Muscle of arm (tissue), 14 donors: ENCODE measurements around the gene TBXT. TPM values are rescaled to one million over a fixed set of nuclear protein-coding genes. Genes with fewer than 3 reads are reported as not detected.
"Not testable (repeated sequence)": the region's sequence is repeated elsewhere in the genome, so short reads cannot be mapped to it uniquely, and the experiment has no call there.

Experiments used
- DNase-seq: peaks from one replicate; pipeline ENCODE4 v3.0.0-alpha.2; 2013
- long read RNA-seq, 11 donors: transcript quantifications; one replicate each; lab custom pipeline, GENCODE V29; 2026
- polyA plus RNA-seq, 12 donors: library from polyadenylated mRNA; unstranded; fragments of 120-200 nt; gene quantifications; one replicate each; pipeline ENCODE4 v1.2.1, GENCODE V29; 2013; ENCODE audit not compliant: insufficient read length in 12 of 12

TBXT gene, protein sequence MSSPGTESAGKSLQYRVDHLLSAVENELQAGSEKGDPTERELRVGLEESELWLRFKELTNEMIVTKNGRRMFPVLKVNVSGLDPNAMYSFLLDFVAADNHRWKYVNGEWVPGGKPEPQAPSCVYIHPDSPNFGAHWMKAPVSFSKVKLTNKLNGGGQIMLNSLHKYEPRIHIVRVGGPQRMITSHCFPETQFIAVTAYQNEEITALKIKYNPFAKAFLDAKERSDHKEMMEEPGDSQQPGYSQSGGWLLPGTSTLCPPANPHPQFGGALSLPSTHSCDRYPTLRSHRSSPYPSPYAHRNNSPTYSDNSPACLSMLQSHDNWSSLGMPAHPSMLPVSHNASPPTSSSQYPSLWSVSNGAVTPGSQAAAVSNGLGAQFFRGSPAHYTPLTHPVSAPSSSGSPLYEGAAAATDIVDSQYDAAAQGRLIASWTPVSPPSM
- not detected for polyA plus RNA-seq
- long read RNA-seq, donor 1: 0 reads
- long read RNA-seq, donor 2: 0 reads
- long read RNA-seq, donor 3: 0 reads
- long read RNA-seq, donor 4: 0 reads
- long read RNA-seq, donor 5: 0 reads
- long read RNA-seq, donor 6: 0 reads
- long read RNA-seq, donor 7: 0 reads
- long read RNA-seq, donor 8: 0 reads
- long read RNA-seq, donor 9: 0 reads
- long read RNA-seq, donor 10: 0 reads
- long read RNA-seq, donor 11: 0 reads

DNA sequence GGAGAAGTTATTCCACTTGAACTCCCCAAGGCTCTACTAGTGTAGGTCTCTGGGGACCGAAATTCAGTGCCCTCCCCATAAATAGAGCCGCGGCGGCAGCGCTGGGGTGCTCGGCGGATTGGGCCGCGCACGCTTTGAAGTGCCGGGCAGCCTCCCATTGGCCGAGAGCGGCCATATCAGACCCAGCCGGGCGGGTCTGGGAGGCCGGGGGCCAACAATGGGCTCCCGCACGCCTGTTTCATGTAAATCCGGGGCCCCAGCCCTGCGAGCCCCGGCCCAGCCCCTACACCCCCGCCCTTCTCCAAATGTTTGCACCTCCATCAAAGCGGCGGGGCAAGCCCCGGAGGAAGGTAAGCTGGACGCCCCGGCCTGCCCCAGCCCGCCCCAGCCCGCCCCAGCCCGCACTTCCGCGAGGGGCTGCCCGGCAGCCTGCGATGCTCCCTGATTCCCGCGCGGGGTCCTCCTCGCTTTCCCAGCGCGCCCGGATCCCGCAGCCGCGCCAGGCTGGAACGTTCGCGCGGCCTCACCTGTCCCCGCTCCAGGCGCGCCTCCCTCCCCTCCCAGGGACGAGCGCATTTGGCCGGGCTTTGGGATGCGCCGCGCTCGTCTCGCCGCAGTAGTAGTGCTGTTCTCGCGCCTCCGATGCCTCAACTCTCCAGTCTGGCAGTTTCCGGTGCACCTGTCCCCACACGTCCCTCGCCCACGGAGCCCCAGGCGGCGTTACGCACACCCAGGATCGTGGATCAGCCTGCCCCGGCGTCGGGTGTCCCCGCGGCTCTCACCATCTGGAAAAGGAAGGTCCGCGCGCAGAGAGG, at the start of gene TBXT:
TSS of gene TBXT (minus strand) at position 51 of the 815 bp plus-strand sequence. CDS start 260 bp downstream, outside the sequence.
- DNase-seq: no peak

DNA sequence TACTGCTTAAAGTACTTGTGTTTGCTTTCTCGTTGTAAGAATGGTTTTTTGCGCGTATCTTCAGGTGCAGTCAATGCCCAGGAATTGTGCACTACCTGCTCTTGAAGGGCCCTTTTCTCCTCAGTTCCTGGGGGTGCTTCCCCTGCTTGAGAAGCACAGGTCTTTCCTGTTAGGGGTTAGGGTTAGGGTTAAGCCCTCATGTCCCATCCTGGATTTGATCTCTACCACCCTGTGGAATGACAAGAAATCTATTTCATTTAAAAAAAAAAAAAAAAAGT, 39.6 kb upstream of the TBXT start:
- no peak for DNase-seq

DNA sequence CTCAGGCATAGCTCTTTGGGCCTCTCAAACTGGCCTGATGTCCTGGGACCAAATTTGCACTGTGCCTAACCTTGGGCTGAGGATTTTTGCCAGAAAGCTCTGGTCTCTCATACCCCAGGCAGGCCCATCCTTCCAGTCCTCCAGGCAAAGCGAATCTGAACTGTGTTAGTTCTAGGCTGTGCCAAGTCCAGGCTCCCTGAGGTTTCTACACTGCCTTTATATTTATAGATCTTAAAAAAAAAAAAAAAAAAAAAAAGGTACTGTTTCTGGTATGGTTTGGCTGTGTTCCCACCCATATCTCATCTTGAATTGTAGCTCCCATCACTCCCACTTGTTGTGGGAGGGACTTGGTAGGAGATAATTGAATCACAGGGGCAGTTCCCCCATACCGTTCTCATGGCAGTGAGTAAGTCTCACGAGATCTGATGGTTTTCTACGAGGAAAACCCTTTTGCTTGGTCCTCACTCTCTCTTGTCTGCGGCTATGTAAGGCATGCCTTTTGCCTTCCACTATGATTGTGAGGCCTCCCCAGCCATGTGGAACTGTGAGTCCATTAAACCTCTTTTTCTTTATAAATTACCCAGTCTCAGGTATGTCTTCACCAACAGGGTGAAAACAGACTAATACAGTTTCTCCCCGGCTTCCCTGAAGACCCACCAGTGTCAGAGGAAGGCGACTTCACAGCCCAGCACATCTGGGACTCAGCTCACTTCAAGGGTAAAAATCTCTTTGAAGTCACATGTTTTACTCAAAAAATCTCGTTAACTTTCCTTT, 39.0 kb upstream of the TBXT start:
- no peak for DNase-seq

DNA sequence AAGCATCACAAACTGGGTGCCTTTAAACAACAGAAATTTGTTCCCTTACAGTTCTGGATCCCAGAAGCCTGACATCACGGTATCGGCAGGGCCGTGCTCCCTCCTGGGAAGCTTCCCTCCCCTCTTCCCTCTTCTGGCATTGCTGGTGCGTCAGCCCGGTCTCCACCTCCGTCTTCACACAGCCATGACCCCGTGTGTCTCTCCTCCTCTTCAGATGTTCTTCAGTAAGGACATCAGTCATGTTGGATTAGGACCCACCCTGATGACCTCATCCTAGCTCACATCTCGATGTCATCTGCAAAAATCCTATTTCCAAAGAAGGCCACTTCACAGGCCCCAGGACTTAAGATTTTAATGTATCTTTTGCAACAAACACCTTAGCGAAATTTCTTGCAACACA, 38.4 kb upstream of the TBXT start:
- peak; percentile 18 for DNase-seq

DNA sequence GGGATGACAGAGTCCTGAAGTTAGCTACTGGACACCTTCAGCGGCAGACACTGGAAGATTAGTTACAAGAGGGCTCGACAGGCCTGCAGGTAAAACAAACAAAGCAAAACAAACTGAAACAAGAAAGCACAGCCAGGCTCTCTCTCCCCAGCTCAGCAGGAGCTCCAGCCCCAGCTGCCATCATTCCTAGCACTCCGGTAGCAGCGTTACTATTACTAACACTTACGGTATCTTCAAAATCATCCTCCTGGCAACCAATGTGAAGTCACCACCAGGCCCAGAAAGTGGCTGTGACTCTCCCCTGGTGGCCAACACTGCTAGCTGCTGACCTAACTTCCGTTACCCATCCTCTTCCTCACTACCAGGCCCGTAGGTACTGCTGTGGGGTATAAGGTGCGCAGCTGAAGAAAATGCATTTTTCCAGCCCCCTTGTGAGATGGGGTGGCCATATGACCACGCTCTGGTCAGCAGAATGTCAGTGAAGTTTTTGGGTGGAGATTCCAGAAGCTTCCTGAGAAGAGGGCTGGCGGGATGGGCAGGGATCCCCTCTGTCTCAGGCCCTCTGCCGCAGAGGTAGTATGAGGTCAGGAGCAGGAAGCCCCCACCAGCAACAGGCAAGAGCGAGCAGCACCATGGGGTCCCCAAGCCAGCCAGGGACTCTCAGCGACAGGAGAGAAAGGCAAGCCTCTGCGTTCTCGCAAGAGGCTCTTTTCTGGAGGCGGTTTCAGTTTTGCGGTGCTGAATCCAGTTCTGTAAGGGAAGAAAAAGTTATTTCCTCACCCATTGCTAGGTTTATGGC, 37.4 kb upstream of the TBXT start:
- no peak for DNase-seq

DNA sequence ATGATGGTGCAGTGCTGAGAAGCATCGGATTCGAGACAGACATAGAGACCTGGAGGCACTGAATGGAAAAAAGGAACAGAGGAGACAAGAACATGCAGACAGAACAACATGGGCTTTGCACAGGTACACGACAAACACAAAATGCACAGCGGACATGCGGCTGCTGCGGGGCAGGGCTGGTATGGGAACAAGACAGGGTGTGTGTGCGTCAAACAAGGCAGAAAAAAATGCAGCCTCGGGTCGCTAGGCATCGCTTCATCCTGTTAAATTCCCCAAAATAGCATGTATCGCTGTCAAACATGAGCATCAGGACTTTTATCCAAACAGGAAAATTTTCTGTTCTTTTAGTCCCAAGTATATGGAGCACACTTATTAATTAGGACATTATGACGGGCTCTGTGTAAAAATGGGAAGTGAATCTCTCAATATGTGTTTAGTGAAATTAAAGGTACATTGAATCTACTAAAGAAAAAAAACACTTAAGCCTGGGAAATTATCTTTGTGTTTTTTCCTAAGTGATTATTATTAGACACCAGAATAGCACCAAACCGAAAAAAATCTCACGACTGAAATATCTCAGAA, 36.1 kb upstream of the TBXT start:
- no peak for DNase-seq

DNA sequence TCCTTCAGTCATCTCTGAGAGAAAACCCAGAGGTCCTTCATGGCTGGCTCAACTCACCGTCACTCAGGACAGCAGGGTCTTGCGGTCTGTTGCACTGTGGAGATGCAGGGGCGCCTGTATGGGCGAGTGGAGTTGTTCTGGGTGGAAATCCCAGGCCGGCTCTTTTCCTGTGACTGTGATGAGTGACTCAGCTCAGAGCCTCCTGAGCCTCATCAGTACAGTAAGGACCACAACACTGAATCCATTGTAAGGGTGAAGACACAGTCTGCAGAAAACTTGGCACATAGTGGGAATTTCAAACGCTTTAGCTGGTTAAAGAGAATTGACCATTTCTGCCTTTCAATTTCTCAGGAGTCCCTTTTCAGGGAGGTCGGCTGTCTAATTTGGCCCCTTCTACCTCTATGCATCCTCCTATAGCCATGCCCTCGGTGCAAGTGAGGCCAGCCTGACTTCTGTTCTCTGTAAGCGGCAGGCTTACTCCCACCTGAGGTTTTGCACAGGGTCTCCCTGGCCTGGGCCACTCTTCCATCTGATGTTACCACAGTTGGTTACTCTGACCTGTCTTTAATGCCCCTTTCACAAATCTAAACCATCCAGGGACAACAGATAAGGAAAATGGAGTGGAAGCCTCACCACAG, 35.5 kb upstream of the TBXT start:
- no peak for DNase-seq

DNA sequence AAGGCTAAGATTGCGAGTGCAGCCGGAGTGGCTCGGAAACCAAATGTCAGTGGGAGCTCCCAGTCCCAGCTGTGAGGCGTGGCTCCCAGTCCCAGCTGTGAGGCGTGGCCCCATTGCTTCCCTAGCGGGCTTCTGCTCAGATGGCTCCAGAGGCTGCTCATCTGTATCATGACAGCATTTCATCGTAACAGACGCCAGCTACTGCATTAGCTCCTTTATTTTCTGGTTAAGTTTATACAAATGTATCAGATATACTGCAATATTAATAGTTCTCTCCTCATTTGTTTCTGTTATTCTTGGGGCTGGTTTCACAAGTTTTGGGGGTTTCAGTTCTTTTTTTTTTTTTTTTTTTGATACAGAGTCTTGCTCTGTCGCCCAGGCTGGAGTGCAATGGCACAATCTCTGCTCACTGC, 34.7 kb upstream of the TBXT start:
- peak; percentile 36 for DNase-seq

DNA sequence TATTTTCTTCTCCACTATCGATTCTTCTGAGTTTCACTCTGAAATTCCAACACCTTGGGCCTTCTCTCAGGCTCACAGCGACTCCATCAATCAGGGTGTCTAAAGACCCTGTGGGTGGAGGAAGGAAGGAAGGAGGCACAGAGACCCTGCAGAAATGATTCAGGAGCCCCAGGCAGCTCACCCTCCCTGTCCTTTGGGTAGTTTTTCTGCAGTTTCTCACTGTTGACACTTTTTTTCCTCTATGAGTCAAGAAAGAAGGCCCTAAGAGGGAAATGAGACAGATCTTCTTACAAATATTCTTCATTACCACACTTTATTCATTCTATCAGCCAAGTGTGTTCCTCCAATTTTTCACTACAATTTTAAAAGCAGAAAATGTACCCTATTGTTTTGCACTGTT, 34.2 kb upstream of the TBXT start:
- no peak for DNase-seq

DNA sequence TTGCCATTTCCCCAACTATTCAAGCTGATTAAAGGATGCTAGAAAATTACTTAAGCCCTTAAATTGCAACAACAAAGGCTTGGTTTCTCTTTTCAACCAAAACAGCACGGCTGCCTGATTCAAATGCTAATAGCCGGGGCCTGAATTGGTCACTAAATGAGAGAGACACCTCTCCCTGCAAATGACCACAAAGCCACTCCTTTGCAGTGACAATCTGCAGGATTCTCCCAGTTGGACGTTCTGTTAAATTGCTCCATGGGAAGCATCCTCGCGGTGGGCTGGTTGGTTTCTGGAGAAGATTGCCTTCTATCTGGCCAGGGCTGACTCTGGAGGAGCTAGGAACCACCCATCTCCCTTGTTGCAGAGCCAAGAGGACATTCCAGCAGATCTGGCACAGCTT, 29.7 kb upstream of the TBXT start:
- no peak for DNase-seq

DNA sequence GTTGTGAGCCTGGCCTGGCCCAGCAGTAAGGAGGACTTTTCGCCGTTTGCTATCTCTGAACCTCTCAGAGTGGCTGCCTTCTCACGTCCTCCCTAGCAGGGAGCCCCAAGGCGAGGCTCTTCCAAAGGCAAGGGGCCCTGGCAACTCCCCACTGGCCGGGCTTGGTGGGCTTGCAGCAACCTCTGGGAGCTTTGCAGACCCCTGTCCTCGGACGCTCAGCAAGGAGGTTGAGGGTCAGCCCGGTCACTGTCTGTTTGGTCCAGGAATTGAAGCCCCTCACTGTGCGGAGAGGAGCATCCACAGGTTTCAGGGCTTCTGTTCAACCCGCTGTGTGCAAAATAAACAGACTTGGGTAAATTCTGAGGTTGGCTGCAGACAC, 28.2 kb upstream of the TBXT start:
- no peak for DNase-seq

DNA sequence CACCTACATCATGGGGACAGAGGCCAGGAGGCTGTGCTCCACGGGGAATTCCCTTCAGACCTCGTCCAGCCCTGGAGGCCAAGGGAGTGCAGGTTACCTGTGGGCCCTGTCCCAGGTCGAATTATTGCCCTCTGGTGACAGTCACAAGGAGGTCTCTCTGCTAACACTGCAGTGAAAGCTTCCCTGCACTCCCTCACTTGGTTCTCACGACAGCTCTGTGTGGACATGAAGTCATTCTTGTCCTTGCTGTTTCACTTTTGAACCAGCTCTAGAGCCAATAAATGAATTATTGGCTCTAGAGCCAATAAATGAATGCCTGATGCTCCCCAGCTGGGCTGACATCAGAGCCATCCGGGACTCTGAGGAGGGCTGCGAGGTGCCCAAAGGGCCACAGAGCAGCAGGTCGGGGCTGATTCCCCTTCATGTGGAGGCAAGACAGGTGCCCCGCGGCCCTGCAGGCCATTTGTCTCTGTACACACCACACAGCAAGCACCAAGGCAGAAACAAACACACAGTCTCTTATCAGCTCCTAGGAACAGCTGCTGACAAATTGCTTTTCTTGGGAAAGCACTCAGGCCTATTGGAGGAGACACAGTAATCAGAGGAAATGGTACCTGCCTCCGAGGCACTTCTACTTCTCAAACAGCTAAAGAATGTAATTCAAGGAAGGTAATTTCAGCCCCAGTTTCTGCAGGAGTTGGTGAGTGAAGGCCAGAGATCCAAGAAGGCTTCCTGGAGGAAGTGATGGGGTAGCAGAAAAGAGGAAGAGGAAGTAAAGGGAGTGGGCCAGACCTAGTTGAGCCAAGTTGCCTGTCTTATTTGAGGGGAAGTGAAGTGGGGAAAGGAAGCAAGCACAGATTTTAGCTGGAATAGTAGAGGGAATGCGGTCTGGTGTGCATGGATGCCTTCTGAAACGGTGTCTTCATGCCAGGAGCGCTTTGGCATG, 27.5 kb upstream of the TBXT start:
- DNase-seq: no peak

DNA sequence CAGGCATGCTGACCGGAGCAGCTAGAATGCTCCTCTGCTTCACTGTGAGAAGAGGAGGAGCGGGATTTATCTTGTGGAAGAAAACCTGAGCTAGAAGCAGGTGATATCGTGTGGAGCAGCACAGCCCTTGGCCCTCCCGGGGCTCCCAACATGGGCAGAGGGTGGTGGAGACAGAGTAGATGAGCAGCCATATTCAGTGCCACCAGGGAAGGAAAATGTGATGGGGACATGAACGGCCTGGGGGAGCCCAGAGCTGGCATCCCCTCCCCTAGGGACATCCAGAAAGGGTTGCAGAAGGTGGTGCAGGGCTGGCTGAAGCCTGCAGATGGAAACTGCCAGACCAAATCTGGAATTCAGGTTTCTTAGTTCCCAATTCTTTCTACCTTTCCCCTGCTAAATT, 24.9 kb upstream of the TBXT start:
- no peak for DNase-seq

DNA sequence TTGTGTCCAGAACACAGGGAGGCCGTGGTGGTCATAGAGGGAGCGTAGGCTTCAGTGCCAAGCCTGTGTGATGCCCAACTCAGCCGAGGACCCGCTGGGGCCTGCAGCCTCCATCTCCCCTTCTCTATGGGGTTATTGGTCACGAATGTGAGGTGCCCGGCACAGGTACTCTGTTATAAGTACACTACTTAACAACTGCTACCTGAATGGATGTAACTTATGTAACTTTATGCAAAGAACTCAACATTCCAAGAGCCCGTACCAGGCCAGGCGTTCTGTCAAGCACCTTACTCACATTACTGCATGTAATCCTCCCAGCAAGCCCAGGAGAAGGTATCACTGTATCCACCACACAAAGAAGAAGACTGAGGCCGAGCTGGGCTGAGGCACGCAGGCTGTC, 24.5 kb upstream of the TBXT start:
- no peak for DNase-seq

DNA sequence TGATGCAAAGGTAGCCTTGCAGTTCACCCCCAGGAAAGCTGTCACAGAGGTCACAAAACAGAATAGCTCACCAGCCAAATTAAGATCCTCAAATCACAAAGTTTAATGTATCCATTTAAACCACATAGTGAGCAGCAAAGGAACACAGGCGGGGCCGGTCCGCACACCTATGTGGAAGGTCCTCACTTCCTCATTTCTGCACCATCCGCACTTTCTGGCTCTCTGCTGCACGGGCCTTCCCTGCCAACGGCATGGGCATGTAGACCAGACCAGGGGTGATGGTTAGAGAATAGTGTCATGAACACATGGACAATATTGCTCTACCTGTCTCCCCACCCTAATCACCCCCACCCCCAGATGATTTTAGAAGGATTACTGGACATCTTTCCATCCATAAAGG, 12.1 kb upstream of the TBXT start:
- DNase-seq: no peak

DNA sequence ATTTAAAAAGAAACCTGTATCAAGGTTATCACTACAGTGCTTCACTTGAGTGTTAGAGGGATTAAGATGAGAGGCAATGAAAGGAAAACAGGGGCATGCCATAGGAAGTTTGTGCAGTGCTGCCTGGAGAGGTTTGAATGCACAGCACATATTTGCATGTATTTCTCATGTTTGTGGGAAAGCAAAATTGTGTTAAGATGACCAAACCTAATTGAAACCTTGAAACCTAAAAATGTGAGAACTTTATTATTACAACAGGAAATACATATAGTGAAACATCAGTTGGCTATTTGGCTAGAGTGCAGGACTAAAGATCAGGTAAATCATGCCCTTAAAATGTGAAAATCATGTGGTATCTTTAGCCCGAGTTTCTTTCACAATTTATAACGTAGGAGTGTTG, 8.5 kb upstream of the TBXT start:
- no peak for DNase-seq

DNA sequence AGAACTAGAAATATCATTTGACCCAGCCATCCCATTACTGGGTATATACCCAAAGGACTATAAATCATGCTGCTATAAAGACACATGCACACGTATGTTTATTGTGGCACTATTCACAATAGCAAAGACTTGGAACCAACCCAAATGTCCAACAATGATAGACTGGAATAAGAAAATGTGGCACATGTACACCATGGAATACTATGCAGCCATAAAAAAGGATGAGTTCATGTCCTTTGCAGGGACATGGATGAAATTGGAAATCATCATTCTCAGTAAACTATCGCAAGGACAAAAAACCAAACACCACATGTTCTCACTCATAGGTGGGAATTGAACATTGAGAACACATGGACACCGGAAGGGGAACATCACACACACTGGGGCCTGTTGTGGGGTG, 7.4 kb upstream of the TBXT start:
- DNase-seq: not testable (repeated sequence)

DNA sequence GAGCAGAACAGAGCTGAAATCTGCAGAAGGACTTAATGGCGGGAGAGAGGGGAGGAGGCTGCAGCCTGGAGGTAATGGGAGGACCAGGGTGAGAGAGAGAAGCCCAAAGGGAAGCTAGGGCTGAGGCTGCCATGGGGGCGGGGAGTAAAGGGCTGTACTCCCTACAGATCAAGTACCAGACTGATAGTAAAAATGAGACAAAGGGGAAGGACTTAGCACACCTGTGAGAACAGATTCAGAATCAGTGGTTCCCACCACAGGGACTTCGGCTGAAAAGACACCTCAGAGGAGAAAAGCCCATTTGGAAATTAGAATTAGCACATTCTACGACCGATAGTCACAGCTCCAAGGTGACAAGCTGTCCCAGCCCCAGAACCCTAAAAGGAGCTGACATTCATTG, 6.4 kb upstream of the TBXT start:
- DNase-seq: no peak

DNA sequence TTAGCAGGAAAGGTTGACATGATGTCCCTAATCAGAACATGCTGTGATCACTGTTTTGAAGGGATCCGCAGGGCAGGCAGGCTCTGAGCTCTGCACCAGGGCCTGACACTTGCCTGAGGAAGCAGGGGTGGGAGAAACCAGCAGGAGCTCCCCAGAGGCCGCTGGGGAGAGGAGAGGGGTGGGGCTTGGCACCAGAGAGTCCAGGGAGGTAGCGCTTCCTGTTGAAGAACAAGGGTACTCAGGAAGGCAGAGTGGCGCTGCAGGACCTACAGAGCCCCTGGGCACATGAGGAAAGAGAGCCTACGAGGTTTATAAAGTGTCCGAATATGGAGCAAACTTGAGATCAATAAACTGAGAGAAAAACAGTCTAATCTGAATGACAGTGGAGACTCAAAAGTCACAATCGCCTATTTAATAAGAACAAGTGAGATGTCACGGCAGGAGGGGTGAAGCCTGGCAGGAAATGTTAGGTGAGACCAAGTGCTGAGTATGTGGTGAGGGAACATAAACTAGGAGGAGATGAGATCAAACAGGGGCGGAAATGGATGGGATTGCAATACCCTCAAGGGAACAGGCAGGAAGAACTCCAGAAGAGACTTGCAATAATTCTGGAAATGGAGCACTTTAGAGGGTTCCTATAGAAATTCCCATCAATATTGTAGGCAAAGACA, 5.8 kb upstream of the TBXT start:
- DNase-seq: no peak
